Transverse colon (tissue), 4 donors: Measurements from ENCODE around the gene SERTAD3.

Experiments
- CTCF ChIP-seq, 5 experiments: fragments of 200-600 bp in 3 of 5; fragments of 450-650 bp in 2 of 5; sonication (generic) in 3 of 5; IDR thresholded peaks; 1 replicate in 2 of 5; 2 replicates in 3 of 5; pipeline ENCODE4 v1.5.1; 2016 to 2017; ENCODE audit warnings: antibody characterized with exemption in 5 of 5, inconsistent platforms in 3 of 5, mild to moderate bottlenecking in 2 of 5, moderate library complexity in 1 of 5
- EP300 ChIP-seq: sonication (generic); formaldehyde crosslinking; IDR thresholded peaks from one replicate; pipeline ENCODE4 v1.6.1; 2017; ENCODE audit warnings: antibody characterized with exemption, low read depth
- POLR2A ChIP-seq: fragments of 450-650 bp; IDR thresholded peaks from one replicate; pipeline ENCODE4 v1.6.1; 2016; ENCODE audit warnings: antibody characterized with exemption, mild to moderate bottlenecking, moderate library complexity
- POLR2AphosphoS5 ChIP-seq, 3 donors: sonication (generic); formaldehyde crosslinking; IDR thresholded peaks; one replicate each; pipeline ENCODE4 v1.6.1; 2016; ENCODE audit warnings: antibody characterized with exemption in 3 of 3

DNA sequence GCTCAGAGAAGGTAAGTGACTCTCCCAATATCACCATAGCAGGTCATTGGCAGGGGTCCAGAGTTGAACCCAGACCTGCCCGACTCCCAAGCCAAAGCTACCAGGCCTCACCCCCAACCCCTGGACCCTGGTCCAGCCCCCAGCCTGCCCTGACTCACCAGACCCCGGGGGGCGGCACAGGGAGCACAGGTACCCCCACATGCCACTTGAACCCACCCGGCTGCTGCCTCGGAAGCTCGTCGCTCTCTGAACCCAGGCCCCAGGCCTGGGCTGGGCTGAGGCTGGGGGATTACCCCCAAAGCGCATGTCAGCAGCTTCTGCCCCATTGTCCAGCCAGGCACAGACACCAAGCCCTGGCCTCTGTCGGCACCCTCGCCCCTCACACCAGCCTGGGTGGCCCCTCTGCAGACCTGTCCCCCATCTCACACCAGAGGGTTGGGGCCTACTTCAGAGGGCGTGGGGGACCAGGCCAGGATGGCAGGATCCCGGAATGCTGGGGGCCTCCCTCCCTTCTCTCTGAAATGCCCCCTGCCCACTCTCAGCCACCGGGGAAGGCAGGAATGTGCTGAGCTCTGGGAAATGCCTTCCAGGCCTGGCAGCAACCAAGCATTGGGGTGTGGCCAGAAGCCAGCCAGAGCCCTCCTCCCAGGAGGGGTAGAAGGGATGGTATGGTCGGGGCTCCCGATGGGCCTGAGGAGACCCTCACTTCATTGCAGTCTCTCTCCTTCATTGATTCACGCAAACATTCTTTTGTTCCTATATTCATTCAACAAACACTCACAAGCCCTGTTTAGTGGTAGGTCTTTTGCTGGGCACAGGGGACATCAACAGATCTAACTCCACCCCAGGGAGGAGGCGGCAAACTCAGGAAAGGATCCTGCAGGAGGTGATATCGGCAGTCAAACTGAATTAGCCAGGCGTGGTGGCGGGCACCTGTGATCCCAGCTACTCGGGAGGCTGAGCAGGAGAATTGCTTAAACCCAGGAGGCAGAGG lies 29.3 kb downstream of the SERTAD3 start:
- TF ChIP-seq CTCF (IDR thresholded peaks at IDR 0.05) (no peak), EP300 (no peak), POLR2A (no peak), POLR2AphosphoS5 (IDR thresholded peaks at IDR 0.05) (no peak)
